GM18873 (cell line): ENCODE results near the gene TNS4.

Experiments
- ATAC-seq: cut with Tn5 transposase; IDR thresholded peaks from one replicate; pipeline ENCODE4 v1.9.1; 2021; ENCODE audit warnings: mild to moderate bottlenecking, moderate library complexity, moderate number of reproducible peaks; ENCODE audit not compliant: unreplicated experiment, low FRiP score

Gene TNS4

GRCh38 chr17:40518401-40519088 is 17.1 kb upstream of the TNS4 start:
- ATAC-seq = no peak

GRCh38 chr17:40517981-40518380 is 16.6 kb upstream of the TNS4 start:
- no peak for ATAC-seq

GRCh38 chr17:40517286-40517662 is 15.9 kb upstream of the TNS4 start:
- no peak for ATAC-seq

GRCh38 chr17:40516581-40517285 is 15.3 kb upstream of the TNS4 start:
- no peak for ATAC-seq

GRCh38 chr17:40515491-40516041 is 14.1 kb upstream of the TNS4 start:
- no peak for ATAC-seq

GRCh38 chr17:40515011-40515410 is 13.6 kb upstream of the TNS4 start:
- no peak for ATAC-seq

- no peak for ATAC-seq
Measured at GRCh38 chr17:40514013-40514875, 12.8 kb upstream of the TNS4 start.

GRCh38 chr17:40511667-40512220 is 10.3 kb upstream of the TNS4 start:
- ATAC-seq = no peak

- no peak for ATAC-seq
Measured at GRCh38 chr17:40511136-40511535, 9.7 kb upstream of the TNS4 start.

GRCh38 chr17:40510328-40510648 is 8.9 kb upstream of the TNS4 start:
- ATAC-seq = no peak

- ATAC-seq = no peak
Measured at GRCh38 chr17:40509626-40510327, 8.4 kb upstream of the TNS4 start.

- ATAC-seq = no peak
Measured at GRCh38 chr17:40506786-40507185, 5.4 kb upstream of the TNS4 start.

- ATAC-seq = no peak
Measured at GRCh38 chr17:40503154-40503553, 1.7 kb upstream of the TNS4 start.

GRCh38 chr17:40502716-40503115 is 1.3 kb upstream of the TNS4 start:
- no peak for ATAC-seq

- ATAC-seq = no peak
Measured at GRCh38 chr17:40500709-40501108, 714 bp downstream of the TNS4 start.

GRCh38 chr17:40500190-40500589 is 1.2 kb downstream of the TNS4 start:
- ATAC-seq = no peak

GRCh38 chr17:40499551-40500189 is 1.8 kb downstream of the TNS4 start:
- no peak for ATAC-seq

- ATAC-seq = no peak
Measured at GRCh38 chr17:40498281-40499084, 2.9 kb downstream of the TNS4 start.

- ATAC-seq = no peak
Measured at GRCh38 chr17:40497695-40498094, 3.7 kb downstream of the TNS4 start.
